SK-N-SH treated with all-trans-retinoic acid at 6 μM for 48 hours (cell line): ENCODE results near the gene FOXG1.

Source experiments
- CREB5 ChIP-seq: fragments of 250-450 bp; sonication (Bioruptor Pico); IDR thresholded peaks from 2 replicates; pipeline ENCODE4 v1.5.1; 2020; ENCODE audit warnings: low read depth, mild to moderate bottlenecking, moderate library complexity
- CSRNP3 ChIP-seq: fragments of 250-450 bp; sonication (Bioruptor Pico); IDR thresholded peaks from 2 replicates; pipeline ENCODE4 v1.5.1; 2021; ENCODE audit warnings: mild to moderate bottlenecking, moderate library complexity
- GLIS3 ChIP-seq: fragments of 250-450 bp; sonication (Bioruptor Pico); IDR thresholded peaks from 2 replicates; pipeline ENCODE4 v1.5.0; 2020; ENCODE audit warnings: mild to moderate bottlenecking, moderate library complexity
- RARB ChIP-seq: fragments of 250-450 bp; sonication (Bioruptor Pico); IDR thresholded peaks from 2 replicates; pipeline ENCODE4 v1.8.0; 2021; ENCODE audit warnings: mild to moderate bottlenecking, moderate library complexity
- SNAI2 ChIP-seq: fragments of 250-450 bp; sonication (Bioruptor Pico); IDR thresholded peaks from 2 replicates; pipeline ENCODE4 v1.5.0; 2020; ENCODE audit warnings: mild to moderate bottlenecking, moderate library complexity

- TF ChIP-seq CREB5 (CRISPR knock-in tag) (no peak), CSRNP3 (CRISPR knock-in tag) (no peak), RARB (no peak), SNAI2 (CRISPR knock-in tag) (no peak), GLIS3 (CRISPR knock-in tag) (no peak)
Measured at GRCh38 chr14:28773176-28773575, 6.6 kb downstream of the FOXG1 start.
